K562 (cell line): ENCODE data around the gene AMIGO1. TPM values are rescaled to one million over a fixed set of nuclear protein-coding genes. Genes with fewer than 3 reads are reported as not detected.
A peak's percentile ranks its signal among the peaks of the same experiment; 100 is the strongest.

ENCODE experiments used
- EGR1 ChIP-seq: fragments of 450-650 bp; conservative IDR thresholded peaks from 2 replicates; pipeline ENCODE4 v1.6.1; 2017; ENCODE audit warnings: mild to moderate bottlenecking
- ERF ChIP-seq: fragments of 450-650 bp; formaldehyde crosslinking; IDR thresholded peaks from 2 replicates; pipeline ENCODE4 v1.4.0; 2020; ENCODE audit warnings: mild to moderate bottlenecking, mixed read lengths
- ESRRA ChIP-seq: fragments of 450-650 bp; IDR thresholded peaks from 2 replicates; pipeline ENCODE4 v1.6.1; 2014; ENCODE audit warnings: low read depth, mild to moderate bottlenecking, moderate library complexity, borderline replicate concordance
- KDM2B ChIP-seq: fragments of 250-450 bp; sonication (Bioruptor Pico); IDR thresholded peaks from 2 replicates; pipeline ENCODE4 v1.8.0; 2021; ENCODE audit warnings: mild to moderate bottlenecking, moderate library complexity
- LCOR ChIP-seq: sonication (generic); formaldehyde crosslinking; IDR thresholded peaks from 2 replicates; pipeline ENCODE4 v1.8.0; 2022; ENCODE audit warnings: mild to moderate bottlenecking, missing genetic modification reagents
- MAZ ChIP-seq, 2 experiments: fragments of 450-650 bp in 1 of 2; sonication (generic) in 1 of 2; formaldehyde crosslinking; IDR thresholded peaks in 1 of 2; conservative IDR thresholded peaks in 1 of 2; 2 replicates each; pipeline versions ENCODE4 v1.4.0 to v1.5.0; 2020; ENCODE audit warnings: mild to moderate bottlenecking in 1 of 2, missing genetic modification reagents in 1 of 2
- MIER1 ChIP-seq: fragments of 450-650 bp; IDR thresholded peaks from 2 replicates; pipeline ENCODE4 v1.6.1; 2016; ENCODE audit warnings: antibody characterized with exemption, mild to moderate bottlenecking, low read depth
- NEUROD1 ChIP-seq: fragments of 150-350 bp; IDR thresholded peaks from 2 replicates; pipeline ENCODE4 v1.6.1; 2014; ENCODE audit warnings: borderline replicate concordance, low read length, low read depth; ENCODE audit not compliant: partially characterized antibody
- RB1 ChIP-seq: fragments of 450-650 bp; IDR thresholded peaks from 2 replicates; pipeline ENCODE4 v1.6.1; 2017; ENCODE audit warnings: low read depth, mild to moderate bottlenecking
- TAF15 ChIP-seq: fragments of 200-400 bp; formaldehyde crosslinking; IDR thresholded peaks from 2 replicates; pipeline ENCODE4 v1.6.1; 2017; ENCODE audit warnings: mild to moderate bottlenecking, low read depth, low read length, moderate library complexity
- TFAM ChIP-seq: fragments of 250-450 bp; sonication (Bioruptor Pico); conservative IDR thresholded peaks from 2 replicates; pipeline ENCODE4 v1.5.0; 2021; ENCODE audit warnings: mild to moderate bottlenecking, moderate library complexity
- TRIM28 ChIP-seq: fragments of 450-650 bp; IDR thresholded peaks from 2 replicates; pipeline ENCODE4 v1.6.1; 2017
- ZFP30 ChIP-seq: fragments of 250-450 bp; sonication (Bioruptor Pico); IDR thresholded peaks from 2 replicates; pipeline ENCODE4 v1.8.0; 2022; ENCODE audit warnings: moderate library complexity, mild to moderate bottlenecking, inconsistent platforms, borderline replicate concordance
- polyA plus RNA-seq, 8 experiments: library from polyadenylated mRNA; depleted of rRNA in 4 of 8; stranded (reverse) in 5 of 8; unstranded in 3 of 8; fragments of >200 nt; fragmentation: Nextera tagmentation in 2 of 8; fragmentation: Illumina TruSeq in 1 of 8; extraction: Ambion mirVana in 2 of 8; extraction: Trizol in 1 of 8; gene quantifications; 2 replicates each; pipeline versions ENCODE4 v1.2.1 to v1.2.3, GENCODE V29; 2011 to 2014; ENCODE audit warnings: inconsistent platforms in 1 of 8, missing spikeins in 1 of 8
- total RNA-seq, 7 experiments: library from RNA; depleted of rRNA in 6 of 7; stranded (reverse); fragments of >200 nt in 6 of 7; fragmentation: Illumina TruSeq in 2 of 7; extraction: Trizol in 2 of 7; gene quantifications; 2 replicates each; pipeline versions ENCODE4 v1.2.1 to v1.2.3, GENCODE V29; 2011 to 2021; ENCODE audit warnings: low replicate concordance in 1 of 7
- TF ChIP-seq, protein P1 (sequence below), 2 experiments: fragments of 450-650 bp; formaldehyde crosslinking in 1 of 2; IDR thresholded peaks; 2 replicates each; pipeline versions ENCODE4 v1.4.0 to v1.6.1; 2014 to 2020; ENCODE audit warnings: mild to moderate bottlenecking in 2 of 2, borderline replicate concordance in 1 of 2, low read depth in 1 of 2
- TF ChIP-seq, protein P2 (sequence below): fragments of 450-650 bp; IDR thresholded peaks from 2 replicates; pipeline ENCODE4 v1.6.1; 2016
- TF ChIP-seq, protein P3 (sequence below): fragments of 450-650 bp; IDR thresholded peaks from 2 replicates; pipeline ENCODE4 v1.6.1; 2016; ENCODE audit warnings: borderline replicate concordance

AMIGO1 gene
- total and polyA plus RNA-seq, 9 of the 15 experiments (the other 6 are each of a cell fraction or from before 2014, with no cell fraction given) = 0.24 to 1.0 (median 0.54) TPM

DNA sequence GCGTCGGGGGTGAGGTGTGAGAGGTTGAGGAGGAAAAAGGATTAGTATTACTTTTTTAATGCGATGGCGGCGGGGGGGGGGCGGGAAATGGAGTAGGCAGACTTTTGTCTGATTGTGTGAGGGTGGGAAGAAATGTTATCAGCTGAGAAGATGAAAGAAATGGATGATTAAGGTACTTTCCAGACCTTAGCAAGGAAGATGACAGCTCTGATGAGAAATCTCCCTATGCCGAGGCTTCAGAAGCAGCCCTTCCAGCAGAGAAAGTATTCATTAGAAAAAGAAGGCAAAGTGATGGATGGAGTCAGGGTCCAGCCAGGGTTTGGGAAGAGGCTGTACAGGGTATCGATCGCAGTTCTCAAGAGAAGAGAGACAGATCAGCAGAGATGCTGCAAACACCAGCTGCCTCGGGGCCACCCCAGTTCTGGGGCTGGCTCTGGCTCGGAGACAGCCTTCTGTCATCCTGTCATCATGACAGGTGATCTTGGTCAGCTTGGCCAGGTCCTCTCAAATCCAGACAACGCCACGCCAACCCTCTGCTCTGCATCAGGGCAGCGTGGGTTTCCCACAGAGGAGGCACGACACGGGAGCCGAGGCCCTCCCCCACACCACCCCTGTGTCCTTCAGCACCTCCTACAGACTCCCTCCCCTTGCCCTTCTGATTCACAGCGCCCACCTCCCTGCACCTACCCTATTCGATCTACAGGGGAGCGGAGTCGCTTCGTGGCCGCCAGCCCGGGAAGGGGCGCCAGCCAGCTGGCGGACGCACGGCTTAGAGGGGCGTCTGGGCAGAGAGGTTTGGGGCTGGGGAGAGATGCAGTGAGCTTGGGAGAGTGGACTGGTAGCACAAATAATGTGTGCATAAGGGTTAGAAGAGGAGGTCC is 26.5 kb downstream of the AMIGO1 start (continued):
- TF ChIP-seq, protein P1, sequence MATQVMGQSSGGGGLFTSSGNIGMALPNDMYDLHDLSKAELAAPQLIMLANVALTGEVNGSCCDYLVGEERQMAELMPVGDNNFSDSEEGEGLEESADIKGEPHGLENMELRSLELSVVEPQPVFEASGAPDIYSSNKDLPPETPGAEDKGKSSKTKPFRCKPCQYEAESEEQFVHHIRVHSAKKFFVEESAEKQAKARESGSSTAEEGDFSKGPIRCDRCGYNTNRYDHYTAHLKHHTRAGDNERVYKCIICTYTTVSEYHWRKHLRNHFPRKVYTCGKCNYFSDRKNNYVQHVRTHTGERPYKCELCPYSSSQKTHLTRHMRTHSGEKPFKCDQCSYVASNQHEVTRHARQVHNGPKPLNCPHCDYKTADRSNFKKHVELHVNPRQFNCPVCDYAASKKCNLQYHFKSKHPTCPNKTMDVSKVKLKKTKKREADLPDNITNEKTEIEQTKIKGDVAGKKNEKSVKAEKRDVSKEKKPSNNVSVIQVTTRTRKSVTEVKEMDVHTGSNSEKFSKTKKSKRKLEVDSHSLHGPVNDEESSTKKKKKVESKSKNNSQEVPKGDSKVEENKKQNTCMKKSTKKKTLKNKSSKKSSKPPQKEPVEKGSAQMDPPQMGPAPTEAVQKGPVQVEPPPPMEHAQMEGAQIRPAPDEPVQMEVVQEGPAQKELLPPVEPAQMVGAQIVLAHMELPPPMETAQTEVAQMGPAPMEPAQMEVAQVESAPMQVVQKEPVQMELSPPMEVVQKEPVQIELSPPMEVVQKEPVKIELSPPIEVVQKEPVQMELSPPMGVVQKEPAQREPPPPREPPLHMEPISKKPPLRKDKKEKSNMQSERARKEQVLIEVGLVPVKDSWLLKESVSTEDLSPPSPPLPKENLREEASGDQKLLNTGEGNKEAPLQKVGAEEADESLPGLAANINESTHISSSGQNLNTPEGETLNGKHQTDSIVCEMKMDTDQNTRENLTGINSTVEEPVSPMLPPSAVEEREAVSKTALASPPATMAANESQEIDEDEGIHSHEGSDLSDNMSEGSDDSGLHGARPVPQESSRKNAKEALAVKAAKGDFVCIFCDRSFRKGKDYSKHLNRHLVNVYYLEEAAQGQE (IDR thresholded peaks at IDR 0.05; ENCODE audit: borderline replicate concordance) = no peak
- TF ChIP-seq, protein P1 (CRISPR knock-in tag; IDR thresholded peaks at IDR 0.05; ENCODE audit: low read depth) = peak; percentile 68
- TF ChIP-seq ERF = no peak
- TF ChIP-seq, protein P2, sequence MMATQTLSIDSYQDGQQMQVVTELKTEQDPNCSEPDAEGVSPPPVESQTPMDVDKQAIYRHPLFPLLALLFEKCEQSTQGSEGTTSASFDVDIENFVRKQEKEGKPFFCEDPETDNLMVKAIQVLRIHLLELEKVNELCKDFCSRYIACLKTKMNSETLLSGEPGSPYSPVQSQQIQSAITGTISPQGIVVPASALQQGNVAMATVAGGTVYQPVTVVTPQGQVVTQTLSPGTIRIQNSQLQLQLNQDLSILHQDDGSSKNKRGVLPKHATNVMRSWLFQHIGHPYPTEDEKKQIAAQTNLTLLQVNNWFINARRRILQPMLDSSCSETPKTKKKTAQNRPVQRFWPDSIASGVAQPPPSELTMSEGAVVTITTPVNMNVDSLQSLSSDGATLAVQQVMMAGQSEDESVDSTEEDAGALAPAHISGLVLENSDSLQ = peak; percentile 39; the same call in 1 of the 2 replicates
- 0 out of 2 replicates have a peak, but pooled peaks have one; percentile 44 for TF ChIP-seq LCOR (CRISPR knock-in tag)
- TF ChIP-seq MAZ (CRISPR knock-in tag; conservative IDR thresholded peaks at IDR 0.05 in 1 of 2, IDR thresholded peaks at IDR 0.05 in 1 of 2) = peak in 1 of 2 experiments; percentile 26; a peak in 2 of 4 replicates
- TF ChIP-seq NEUROD1 = no peak
- no peak for TF ChIP-seq TRIM28
- TF ChIP-seq ESRRA = peak; percentile 19; the same call in 1 of the 2 replicates
- no peak for TF ChIP-seq ZFP30 (CRISPR knock-in tag)
- TF ChIP-seq KDM2B (CRISPR knock-in tag) = no peak
- no peak for TF ChIP-seq RB1
- peak; percentile 43; the same call in 1 of the 2 replicates for TF ChIP-seq EGR1
- TF ChIP-seq, protein P3, sequence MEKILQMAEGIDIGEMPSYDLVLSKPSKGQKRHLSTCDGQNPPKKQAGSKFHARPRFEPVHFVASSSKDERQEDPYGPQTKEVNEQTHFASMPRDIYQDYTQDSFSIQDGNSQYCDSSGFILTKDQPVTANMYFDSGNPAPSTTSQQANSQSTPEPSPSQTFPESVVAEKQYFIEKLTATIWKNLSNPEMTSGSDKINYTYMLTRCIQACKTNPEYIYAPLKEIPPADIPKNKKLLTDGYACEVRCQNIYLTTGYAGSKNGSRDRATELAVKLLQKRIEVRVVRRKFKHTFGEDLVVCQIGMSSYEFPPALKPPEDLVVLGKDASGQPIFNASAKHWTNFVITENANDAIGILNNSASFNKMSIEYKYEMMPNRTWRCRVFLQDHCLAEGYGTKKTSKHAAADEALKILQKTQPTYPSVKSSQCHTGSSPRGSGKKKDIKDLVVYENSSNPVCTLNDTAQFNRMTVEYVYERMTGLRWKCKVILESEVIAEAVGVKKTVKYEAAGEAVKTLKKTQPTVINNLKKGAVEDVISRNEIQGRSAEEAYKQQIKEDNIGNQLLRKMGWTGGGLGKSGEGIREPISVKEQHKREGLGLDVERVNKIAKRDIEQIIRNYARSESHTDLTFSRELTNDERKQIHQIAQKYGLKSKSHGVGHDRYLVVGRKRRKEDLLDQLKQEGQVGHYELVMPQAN = 0 out of 2 replicates have a peak, but pooled peaks have one; percentile 15
- 0 out of 2 replicates have a peak, but pooled peaks have one; percentile 29 for TF ChIP-seq TAF15
- TF ChIP-seq TFAM (CRISPR knock-in tag) = no peak
- TF ChIP-seq MIER1 = no peak
